Panc1 (cell line): ENCODE data around the gene CD300LF.

Experiments
- POLR2AphosphoS5 ChIP-seq: IDR thresholded peaks from 2 replicates; pipeline ENCODE4 v1.6.1; 2012; ENCODE audit warnings: mild to moderate bottlenecking, low read depth, low read length, moderate library complexity
- REST ChIP-seq, 2 experiments: IDR thresholded peaks; 2 replicates each; pipeline ENCODE4 v1.6.1; 2011 to 2012; ENCODE audit warnings: low read depth in 2 of 2, control low read depth in 1 of 2, low read length in 1 of 2, mild to moderate bottlenecking in 1 of 2, moderate library complexity in 1 of 2; ENCODE audit not compliant: insufficient read depth in 1 of 2
- TCF7L2 ChIP-seq: IDR thresholded peaks from 2 replicates; pipeline ENCODE4 v1.6.1; 2011; ENCODE audit warnings: mild to moderate bottlenecking, low read depth, low read length, inconsistent platforms
- TF ChIP-seq, protein P1 (sequence below): fragments of 450-650 bp; IDR thresholded peaks from 2 replicates; pipeline ENCODE4 v1.5.1; 2017; ENCODE audit warnings: mild to moderate bottlenecking

- TF ChIP-seq, protein P1, sequence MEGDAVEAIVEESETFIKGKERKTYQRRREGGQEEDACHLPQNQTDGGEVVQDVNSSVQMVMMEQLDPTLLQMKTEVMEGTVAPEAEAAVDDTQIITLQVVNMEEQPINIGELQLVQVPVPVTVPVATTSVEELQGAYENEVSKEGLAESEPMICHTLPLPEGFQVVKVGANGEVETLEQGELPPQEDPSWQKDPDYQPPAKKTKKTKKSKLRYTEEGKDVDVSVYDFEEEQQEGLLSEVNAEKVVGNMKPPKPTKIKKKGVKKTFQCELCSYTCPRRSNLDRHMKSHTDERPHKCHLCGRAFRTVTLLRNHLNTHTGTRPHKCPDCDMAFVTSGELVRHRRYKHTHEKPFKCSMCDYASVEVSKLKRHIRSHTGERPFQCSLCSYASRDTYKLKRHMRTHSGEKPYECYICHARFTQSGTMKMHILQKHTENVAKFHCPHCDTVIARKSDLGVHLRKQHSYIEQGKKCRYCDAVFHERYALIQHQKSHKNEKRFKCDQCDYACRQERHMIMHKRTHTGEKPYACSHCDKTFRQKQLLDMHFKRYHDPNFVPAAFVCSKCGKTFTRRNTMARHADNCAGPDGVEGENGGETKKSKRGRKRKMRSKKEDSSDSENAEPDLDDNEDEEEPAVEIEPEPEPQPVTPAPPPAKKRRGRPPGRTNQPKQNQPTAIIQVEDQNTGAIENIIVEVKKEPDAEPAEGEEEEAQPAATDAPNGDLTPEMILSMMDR, result no peak
- no peak for TF ChIP-seq TCF7L2
- TF ChIP-seq POLR2AphosphoS5, result no peak
- TF ChIP-seq REST (IDR thresholded peaks at IDR 0.05; ENCODE audit: insufficient read depth in 1 of 2, low read depth in 2 of 2, low read length in 1 of 2), result no peak
Measured at GRCh38 chr17:74697515-74697914, 15.2 kb downstream of the CD300LF start.
